GM12891 (cell line): ENCODE data around the gene CPB2.

Source experiments
- PAX5 ChIP-seq: IDR thresholded peaks from 2 replicates; pipeline ENCODE4 v1.6.1; 2011; ENCODE audit warnings: low read length, moderate library complexity, mild to moderate bottlenecking; ENCODE audit not compliant: insufficient read depth, severe bottlenecking
- POLR2A ChIP-seq: IDR thresholded peaks from 2 replicates; pipeline ENCODE4 v1.6.1; 2011; ENCODE audit warnings: low read depth, low read length, control low read depth
- POLR2AphosphoS5 ChIP-seq: IDR thresholded peaks from 2 replicates; pipeline ENCODE4 v1.6.1; 2011; ENCODE audit warnings: low read depth, low read length, control low read depth
- TAF1 ChIP-seq: IDR thresholded peaks from 2 replicates; pipeline ENCODE4 v1.6.1; 2011; ENCODE audit warnings: low read depth, low read length, control low read depth

DNA sequence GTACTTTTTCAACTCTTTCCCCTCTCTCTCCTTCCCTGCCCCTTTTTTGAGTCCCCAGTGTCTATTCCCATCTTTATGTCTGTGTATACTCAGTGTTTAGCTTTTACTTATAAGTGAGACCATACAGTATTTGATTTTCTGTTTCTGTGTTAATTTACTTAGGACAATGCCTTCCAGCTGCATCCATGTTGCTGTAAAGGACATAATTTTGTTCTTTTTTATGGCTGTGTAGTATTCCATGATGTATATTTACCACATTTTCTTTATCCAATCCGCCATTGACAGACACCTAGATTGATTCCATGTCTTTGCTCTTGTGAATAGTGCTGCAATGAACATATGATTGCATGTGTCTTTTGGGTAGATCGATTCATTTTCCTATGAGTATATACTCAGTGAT lies 41.5 kb downstream of the CPB2 start:
- TF ChIP-seq POLR2AphosphoS5, result no peak
- no peak for TF ChIP-seq TAF1
- TF ChIP-seq POLR2A, result no peak
- TF ChIP-seq PAX5, result no peak
